KMS-11 (cell line): ENCODE results near the gene SMURF1.

ENCODE experiments used
- H2AFZ ChIP-seq: fragments of 200-600 bp; sonication (generic); 2 replicates; pipeline ENCODE4 v1.6.1; 2016; ENCODE audit warnings: antibody characterized with exemption, mixed run types, low read depth
- H3K27ac ChIP-seq: fragments of 200-600 bp; sonication (generic); 2 replicates; pipeline ENCODE4 v1.6.1; 2016; ENCODE audit warnings: mild to moderate bottlenecking, mixed run types
- H3K27me3 ChIP-seq: fragments of 200-600 bp; sonication (generic); 2 replicates; pipeline ENCODE4 v1.6.1; 2017; ENCODE audit warnings: mild to moderate bottlenecking, low read depth, mixed run types, moderate library complexity; ENCODE audit not compliant: insufficient read depth
- H3K36me3 ChIP-seq: fragments of 200-600 bp; sonication (generic); 2 replicates; pipeline ENCODE4 v1.6.1; 2017; ENCODE audit warnings: mild to moderate bottlenecking, mixed run types; ENCODE audit not compliant: insufficient read depth
- H3K4me1 ChIP-seq: fragments of 200-600 bp; sonication (generic); 2 replicates; pipeline ENCODE4 v1.6.1; 2016; ENCODE audit warnings: mild to moderate bottlenecking, low read depth, mixed run types; ENCODE audit not compliant: poor library complexity, severe bottlenecking
- H3K4me2 ChIP-seq: fragments of 200-600 bp; sonication (generic); 2 replicates; pipeline ENCODE4 v1.7.0; 2016; ENCODE audit warnings: mild to moderate bottlenecking, mixed run types
- H3K4me3 ChIP-seq: fragments of 200-600 bp; sonication (generic); IDR thresholded peaks from 2 replicates; pipeline ENCODE4 v1.6.1; 2017; ENCODE audit warnings: low read depth, low read length, mixed read lengths; ENCODE audit not compliant: insufficient read depth
- H3K79me2 ChIP-seq: fragments of 200-600 bp; sonication (generic); 2 replicates; pipeline ENCODE4 v1.6.1; 2016; ENCODE audit warnings: low read depth, mixed run types; ENCODE audit not compliant: insufficient read depth
- H3K9ac ChIP-seq: fragments of 200-600 bp; sonication (generic); 2 replicates; pipeline ENCODE4 v1.6.1; 2016; ENCODE audit warnings: mild to moderate bottlenecking, mixed run types
- H4K20me1 ChIP-seq: fragments of 200-600 bp; sonication (generic); 2 replicates; pipeline ENCODE4 v1.6.1; 2016; ENCODE audit warnings: mild to moderate bottlenecking, mixed run types; ENCODE audit not compliant: insufficient read depth
- CTCF ChIP-seq: fragments of 200-600 bp; sonication (generic); conservative IDR thresholded peaks from 2 replicates; pipeline ENCODE4 v1.6.1; 2017; ENCODE audit warnings: low read depth, mild to moderate bottlenecking, antibody characterized with exemption, low read length, moderate library complexity, mixed read lengths

Gene SMURF1

GRCh38 chr7:99061001-99061776 is 82.7 kb downstream of the SMURF1 start:
- no peaks in the 10 kb centered on the region for H3K27me3 ChIP-seq
- H2AFZ ChIP-seq, result no peak overlapping the region
- H3K36me3 ChIP-seq, result no peaks in the 10 kb centered on the region; the same call in 1 of the 2 replicates
- no peaks in the 10 kb centered on the region for H4K20me1 ChIP-seq
- no peak overlapping the region for H3K4me3 ChIP-seq
- no peak for TF ChIP-seq CTCF
- H3K79me2 ChIP-seq, result peaks cover 10% of the 10 kb centered on the region; the same call in 1 of the 2 replicates
- no peak overlapping the region for H3K9ac ChIP-seq
- no peak overlapping the region for H3K27ac ChIP-seq
- H3K4me2 ChIP-seq, result no peak overlapping the region
- no peaks in the 10 kb centered on the region for H3K4me1 ChIP-seq

DNA sequence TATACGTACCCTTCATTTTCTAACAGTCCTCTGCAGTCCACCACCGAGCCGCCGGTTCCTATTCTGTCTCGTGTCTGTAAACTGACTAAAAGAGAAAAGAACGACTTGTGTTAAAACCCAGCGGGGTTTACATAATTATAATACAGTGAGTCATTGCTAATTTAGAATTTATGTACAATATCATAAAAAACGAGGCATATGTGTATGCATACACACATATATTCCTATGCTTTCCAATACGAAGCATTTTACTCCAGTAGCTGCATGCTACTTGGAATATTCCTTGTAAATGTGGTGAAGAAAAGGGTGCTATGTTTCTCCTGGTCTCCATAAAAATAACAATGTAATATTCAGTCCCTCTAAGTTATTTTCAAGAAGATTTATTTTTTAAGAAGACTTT is 89.1 kb downstream of the SMURF1 start:
- Histone ChIP-seq H3K9ac (no peak overlapping the region), H4K20me1 (no peaks in the 10 kb centered on the region), H3K4me3 (no peak overlapping the region), H2AFZ (no peak overlapping the region), H3K36me3 (no peaks in the 10 kb centered on the region; the same call in 1 of the 2 replicates), H3K27ac (no peak overlapping the region), H3K27me3 (no peaks in the 10 kb centered on the region), H3K79me2 (no peaks in the 10 kb centered on the region), H3K4me2 (no peak overlapping the region), H3K4me1 (no peaks in the 10 kb centered on the region)
- TF ChIP-seq CTCF, result no peak

DNA sequence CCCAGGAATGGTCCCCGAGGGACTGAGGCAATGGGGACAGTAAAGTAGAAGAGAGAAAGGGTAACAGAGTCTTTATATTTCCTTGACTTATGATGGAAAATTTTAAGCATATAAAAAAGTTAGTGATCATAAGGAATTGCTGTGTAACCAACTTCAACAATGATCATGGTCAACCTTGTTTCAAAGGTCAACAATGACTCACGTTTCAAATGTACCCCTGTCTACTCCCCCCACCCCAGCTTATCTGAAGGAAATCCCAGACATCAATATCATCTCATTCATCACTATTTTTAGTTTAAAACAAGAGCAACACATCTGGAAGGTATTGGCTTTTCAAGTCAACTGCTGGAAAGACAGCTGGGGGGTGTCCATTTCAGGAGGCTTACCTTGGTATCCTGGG is 92.9 kb downstream of the SMURF1 start:
- Histone ChIP-seq H3K9ac (no peak overlapping the region), H3K4me3 (no peak overlapping the region), H3K4me1 (no peaks in the 10 kb centered on the region), H4K20me1 (no peaks in the 10 kb centered on the region), H3K36me3 (peaks cover 3% of the 10 kb centered on the region; the same call in 1 of the 2 replicates), H3K27ac (no peak overlapping the region), H2AFZ (no peak overlapping the region), H3K4me2 (no peak overlapping the region), H3K79me2 (no peaks in the 10 kb centered on the region), H3K27me3 (no peaks in the 10 kb centered on the region)
- TF ChIP-seq CTCF, result no peak

DNA sequence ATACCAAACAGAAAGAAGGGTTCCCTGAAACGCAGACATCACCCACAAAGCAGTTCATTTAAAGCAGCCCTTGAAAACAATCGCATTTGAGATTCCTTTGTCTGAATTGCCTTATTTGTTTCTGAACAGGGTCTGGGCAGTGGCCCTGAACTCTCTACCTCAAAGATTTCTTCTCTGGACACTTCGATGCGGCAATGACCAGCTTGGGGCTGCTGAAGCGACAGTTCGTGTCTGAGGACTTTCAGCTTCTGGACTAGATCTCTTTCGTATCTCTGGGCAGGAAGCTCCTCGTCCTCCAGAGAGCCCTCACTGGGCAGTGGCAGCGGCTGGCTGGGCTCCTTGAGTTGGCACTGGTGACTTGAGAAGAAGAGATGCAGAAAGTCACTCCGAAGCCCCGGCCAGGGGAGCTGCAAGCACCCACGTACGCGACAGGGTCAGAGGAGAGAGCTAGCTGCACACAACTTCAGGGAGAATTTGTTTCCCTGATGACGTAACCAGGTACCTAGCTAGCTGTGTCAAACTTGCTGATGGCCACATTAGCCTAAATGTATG is 96.3 kb downstream of the SMURF1 start:
- no peaks in the 10 kb centered on the region for H3K4me1 ChIP-seq
- H2AFZ ChIP-seq, result no peak overlapping the region
- H4K20me1 ChIP-seq, result no peaks in the 10 kb centered on the region
- peaks cover 3% of the 10 kb centered on the region; the same call in 1 of the 2 replicates for H3K36me3 ChIP-seq
- H3K27me3 ChIP-seq, result no peaks in the 10 kb centered on the region
- H3K79me2 ChIP-seq, result no peaks in the 10 kb centered on the region
- H3K9ac ChIP-seq, result no peak overlapping the region
- no peak overlapping the region for H3K4me2 ChIP-seq
- H3K27ac ChIP-seq, result no peak overlapping the region
- H3K4me3 ChIP-seq, result no peak overlapping the region
- TF ChIP-seq CTCF, result no peak
